ENCODE measurements around the gene KCND1.

- TF ChIP-seq CTCF (IDR thresholded peaks at IDR 0.05; ENCODE audit: poor library complexity) (no peak), EZH2 (IDR thresholded peaks at IDR 0.05; ENCODE audit: borderline replicate concordance) (no peak), EZH2phosphoT487 (IDR thresholded peaks at IDR 0.05; ENCODE audit: low read depth, severe bottlenecking, unreplicated experiment) (no peak)
Measured at GRCh38 chrX:48911412-48912182, 60.0 kb downstream of the KCND1 start, which contains the start of gene SLC35A2.
